GM18870 (cell line): ENCODE data around the gene FRMD3.
"Not testable (repeated sequence)": the region's sequence is repeated elsewhere in the genome, so short reads cannot be mapped to it uniquely, and the experiment has no call there.

Source experiments
- ATAC-seq: cut with Tn5 transposase; IDR thresholded peaks from one replicate; pipeline ENCODE4 v1.9.1; 2021; ENCODE audit warnings: moderate library complexity; ENCODE audit not compliant: unreplicated experiment

FRMD3 gene

GRCh38 chr9:83401328-83401900, 136.8 kb downstream of the FRMD3 start:
- no peak for ATAC-seq

GRCh38 chr9:83396813-83397212, 141.4 kb downstream of the FRMD3 start:
- no peak for ATAC-seq

GRCh38 chr9:83396342-83396741, 141.9 kb downstream of the FRMD3 start:
- ATAC-seq, result no peak

DNA sequence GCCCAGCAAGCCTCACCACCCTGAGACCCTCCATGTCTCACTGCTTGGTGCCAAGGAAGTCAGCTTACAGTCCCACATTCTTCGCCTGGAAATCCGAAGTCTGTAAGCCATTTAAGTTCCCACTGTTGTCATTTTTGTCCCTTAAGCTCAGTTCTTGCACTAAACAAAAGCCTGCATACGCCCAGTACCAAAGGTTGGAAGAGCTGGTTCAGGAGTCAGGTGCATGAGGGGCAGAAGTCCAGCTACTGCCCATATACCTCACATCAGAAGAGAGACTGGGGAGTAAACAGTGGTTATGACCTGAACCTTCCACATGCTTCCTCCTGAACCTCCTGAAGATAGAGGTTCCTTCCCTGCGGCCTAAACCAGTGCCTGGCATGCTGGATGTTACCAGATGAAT, 146.0 kb downstream of the FRMD3 start:
- no peak for ATAC-seq

DNA sequence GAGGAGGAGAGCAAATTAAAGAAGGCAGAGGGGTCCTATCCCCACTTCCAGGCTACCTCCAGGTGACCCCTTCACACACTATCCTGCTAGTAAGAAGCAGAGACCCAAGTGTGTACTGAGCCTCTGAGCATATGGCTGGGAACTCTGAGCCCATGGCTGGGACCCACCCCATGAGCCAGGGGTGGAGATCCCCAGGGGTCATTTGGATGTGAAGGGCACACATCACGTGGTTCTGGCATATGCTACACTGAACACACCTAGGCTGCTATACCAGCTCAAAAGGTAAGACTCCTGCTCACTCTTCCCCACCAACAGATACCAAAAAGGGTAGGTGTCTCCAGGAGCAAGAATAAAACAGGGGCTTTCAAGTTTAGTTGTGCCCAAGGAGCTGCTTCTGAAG, 149.9 kb downstream of the FRMD3 start:
- no peak for ATAC-seq

GRCh38 chr9:83387401-83388185, 150.6 kb downstream of the FRMD3 start:
- ATAC-seq, result no peak

GRCh38 chr9:83385317-83385716, 152.9 kb downstream of the FRMD3 start:
- ATAC-seq, result no peak

GRCh38 chr9:83384214-83384613, 154.0 kb downstream of the FRMD3 start:
- no peak for ATAC-seq

DNA sequence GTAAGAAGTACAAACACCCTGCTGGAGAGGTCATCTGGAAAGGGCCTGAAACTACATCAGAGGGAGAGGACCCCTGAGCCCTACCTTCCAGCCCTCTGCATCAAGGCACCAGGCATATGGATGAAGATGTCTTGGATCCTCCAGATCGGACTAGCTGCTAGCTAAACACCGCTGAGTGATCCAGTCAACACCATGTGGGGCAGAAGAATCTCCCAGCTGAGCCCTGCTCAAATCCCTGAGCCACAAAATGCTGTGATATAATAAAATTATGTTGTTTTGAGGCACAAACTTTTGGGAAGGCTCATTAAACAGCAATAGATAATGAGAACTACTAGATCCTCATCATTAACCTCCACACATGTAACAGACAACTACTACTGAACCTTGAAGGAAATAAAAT, 155.2 kb downstream of the FRMD3 start:
- ATAC-seq, result no peak

DNA sequence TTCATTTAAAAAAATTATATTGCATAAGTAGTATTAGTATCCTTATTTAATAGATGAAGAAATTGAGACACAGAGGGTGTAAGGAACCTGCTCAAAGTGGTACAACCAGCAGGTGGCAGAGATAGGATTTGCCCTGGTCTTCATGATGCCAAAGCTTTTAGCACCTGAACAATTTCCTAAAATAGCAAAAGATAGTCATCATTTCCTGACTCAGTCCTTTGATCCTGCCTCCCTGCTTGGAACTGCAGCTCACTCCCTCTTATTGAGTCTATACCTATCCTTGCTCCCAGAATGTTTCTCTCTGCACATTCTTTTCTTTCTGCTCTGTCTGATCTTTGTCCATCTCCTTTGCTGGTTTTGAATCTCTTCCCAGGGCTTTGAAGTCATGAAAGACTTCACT, 155.8 kb downstream of the FRMD3 start:
- no peak for ATAC-seq

GRCh38 chr9:83379045-83379444, 159.2 kb downstream of the FRMD3 start:
- ATAC-seq, result no peak

- ATAC-seq, result no peak
These were observed 165.2 kb downstream of the FRMD3 start for GRCh38 chr9:83372957-83373356.

- ATAC-seq, result no peak
These were observed 170.9 kb downstream of the FRMD3 start for GRCh38 chr9:83367326-83367725.

- no peak for ATAC-seq
These were observed 175.7 kb downstream of the FRMD3 start for GRCh38 chr9:83362341-83362995.

DNA sequence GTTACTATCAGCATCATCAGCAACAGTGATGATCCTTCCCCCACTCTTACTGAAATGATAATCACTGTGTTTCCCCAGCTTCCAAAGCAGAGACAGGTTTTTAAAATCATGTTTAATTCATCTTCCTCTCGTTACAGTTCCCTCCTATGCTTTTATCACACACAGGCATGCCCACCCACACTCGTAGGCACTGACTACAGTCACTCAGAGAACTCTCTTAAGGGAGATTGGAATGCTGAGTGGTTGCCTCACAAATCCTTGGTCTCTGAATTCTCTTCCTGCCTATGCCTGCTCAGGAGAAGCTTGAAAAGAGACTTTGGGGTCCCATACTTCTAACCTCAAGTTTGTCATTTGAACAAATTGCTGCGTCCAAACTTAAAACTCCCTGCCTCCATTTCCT, 179.2 kb downstream of the FRMD3 start:
- ATAC-seq, result no peak

GRCh38 chr9:83358493-83358892, 179.7 kb downstream of the FRMD3 start:
- not testable (repeated sequence) for ATAC-seq

DNA sequence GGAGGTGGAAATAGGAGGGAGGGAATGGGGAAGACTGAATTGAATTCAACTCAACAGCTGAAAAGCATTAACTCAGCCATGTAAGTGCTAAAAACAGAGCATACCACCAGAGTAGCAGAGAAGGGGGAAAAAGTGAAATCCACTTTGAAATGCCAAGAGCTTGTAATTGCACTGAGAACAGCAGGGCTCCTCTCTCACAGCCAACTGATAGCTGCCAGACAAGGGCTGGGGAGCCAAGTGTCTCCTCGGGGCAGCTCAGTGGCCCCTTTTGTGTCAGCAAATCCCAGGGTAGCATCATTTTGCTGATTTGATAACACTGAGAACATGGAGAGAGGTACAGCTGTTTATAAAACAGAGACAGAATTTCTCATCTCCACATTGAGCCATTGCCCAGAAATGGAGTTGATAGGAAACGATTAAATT, 182.5 kb downstream of the FRMD3 start:
- ATAC-seq, result no peak

DNA sequence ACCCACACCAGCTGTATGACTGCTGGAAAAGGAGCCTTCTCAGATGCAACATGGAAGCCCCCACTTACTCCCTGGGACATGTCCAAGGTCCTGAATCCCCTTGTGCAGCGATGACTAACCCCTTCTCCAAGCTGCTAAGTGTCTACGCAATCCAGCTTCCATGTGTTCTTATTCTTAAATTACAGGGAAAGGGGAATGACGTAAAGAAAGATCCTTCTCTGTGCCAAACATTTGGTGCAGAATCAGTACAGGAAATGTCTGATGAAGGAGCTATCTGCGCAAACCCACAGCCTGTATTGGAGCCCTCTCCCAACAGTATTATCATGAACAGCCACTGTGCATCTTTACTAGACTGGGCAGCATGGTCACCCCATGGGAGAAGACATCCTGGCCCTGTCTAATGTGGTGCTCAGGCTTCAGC, 183.2 kb downstream of the FRMD3 start:
- ATAC-seq, result no peak

- no peak for ATAC-seq
These were observed 189.2 kb downstream of the FRMD3 start for GRCh38 chr9:83349031-83349430.

GRCh38 chr9:83346655-83347420, 191.4 kb downstream of the FRMD3 start:
- no peak for ATAC-seq

GRCh38 chr9:83343366-83343999, 194.7 kb downstream of the FRMD3 start:
- no peak for ATAC-seq
